Skeletal muscle cell (primary cell): ENCODE measurements around the gene CHMP2B.

Experiments
- DNase-seq: peaks from one replicate; pipeline ENCODE4 v3.0.0-alpha.2; 2010; ENCODE audit warnings: low read depth
- H3K4me3 ChIP-seq: 2 replicates; pipeline ENCODE4 v1.5.1; 2011; ENCODE audit warnings: low read depth, mild to moderate bottlenecking, control low read depth, low read length, moderate library complexity

The CHMP2B gene

GRCh38 chr3:87227104-87227834 is at the start of gene CHMP2B:
Gene CHMP2B, plus strand, starts transcription at chr3:87227309. Its CDS starts 214 bp downstream, at chr3:87227523.
- peak; percentile 70 for DNase-seq
- H3K4me3 ChIP-seq, result peak within 1 kb of the TSS; percentile 99

GRCh38 chr3:87179642-87180041 is 47.5 kb upstream of the CHMP2B start:
- H3K4me3 ChIP-seq, result no peak overlapping the region
- no peak for DNase-seq

GRCh38 chr3:87181551-87181950 is 45.6 kb upstream of the CHMP2B start:
- no peak for DNase-seq
- H3K4me3 ChIP-seq, result no peak overlapping the region

GRCh38 chr3:87182023-87182422 is 45.1 kb upstream of the CHMP2B start:
- no peak for DNase-seq
- no peak overlapping the region for H3K4me3 ChIP-seq

GRCh38 chr3:87186608-87187159 is 40.4 kb upstream of the CHMP2B start:
- no peak for DNase-seq
- no peak overlapping the region for H3K4me3 ChIP-seq

GRCh38 chr3:87191175-87191574 is 35.9 kb upstream of the CHMP2B start:
- DNase-seq, result no peak
- no peak overlapping the region for H3K4me3 ChIP-seq

- no peak for DNase-seq
- no peak overlapping the region for H3K4me3 ChIP-seq
Measured at GRCh38 chr3:87191641-87192040, 35.5 kb upstream of the CHMP2B start.

- DNase-seq, result no peak
- H3K4me3 ChIP-seq, result no peak overlapping the region
Measured at GRCh38 chr3:87196879-87197278, 30.2 kb upstream of the CHMP2B start.

GRCh38 chr3:87197531-87197930 is 29.6 kb upstream of the CHMP2B start:
- no peak overlapping the region for H3K4me3 ChIP-seq
- DNase-seq, result no peak

GRCh38 chr3:87198774-87199173 is 28.3 kb upstream of the CHMP2B start:
- no peak for DNase-seq
- no peak overlapping the region for H3K4me3 ChIP-seq

- H3K4me3 ChIP-seq, result no peak overlapping the region
- no peak for DNase-seq
Measured at GRCh38 chr3:87199628-87200027, 27.5 kb upstream of the CHMP2B start.

- no peak for DNase-seq
- H3K4me3 ChIP-seq, result no peak overlapping the region
Measured at GRCh38 chr3:87200060-87200647, 27.0 kb upstream of the CHMP2B start.

GRCh38 chr3:87201727-87202126 is 25.4 kb upstream of the CHMP2B start:
- H3K4me3 ChIP-seq, result no peak overlapping the region
- no peak for DNase-seq

- no peak for DNase-seq
- H3K4me3 ChIP-seq, result no peak overlapping the region
Measured at GRCh38 chr3:87203809-87204208, 23.3 kb upstream of the CHMP2B start.

- H3K4me3 ChIP-seq, result no peak overlapping the region
- peak; percentile 54 for DNase-seq
Measured at GRCh38 chr3:87206070-87206469, 21.0 kb upstream of the CHMP2B start.

- no peak for DNase-seq
Measured at GRCh38 chr3:87206635-87207034, 20.5 kb upstream of the CHMP2B start.

GRCh38 chr3:87207460-87207859 is 19.6 kb upstream of the CHMP2B start:
- no peak overlapping the region for H3K4me3 ChIP-seq
- DNase-seq, result no peak

More at GRCh38 chr3:87206635-87207034, 20.5 kb upstream of the CHMP2B start:
- no peak overlapping the region for H3K4me3 ChIP-seq

GRCh38 chr3:87209111-87209510 is 18.0 kb upstream of the CHMP2B start:
- no peak overlapping the region for H3K4me3 ChIP-seq
- no peak for DNase-seq

GRCh38 chr3:87218560-87218959 is 8.5 kb upstream of the CHMP2B start:
- no peak overlapping the region for H3K4me3 ChIP-seq
- no peak for DNase-seq

GRCh38 chr3:87219611-87220010 is 7.5 kb upstream of the CHMP2B start:
- H3K4me3 ChIP-seq, result no peak overlapping the region
- no peak for DNase-seq

GRCh38 chr3:87225659-87226058 is 1.4 kb upstream of the CHMP2B start:
- H3K4me3 ChIP-seq, result no peak overlapping the region
- no peak for DNase-seq
